Ovary (tissue), 3 donors: Measurements from ENCODE around the gene CTCFL.

Experiments
- EP300 ChIP-seq: sonication (generic); formaldehyde crosslinking; IDR thresholded peaks from one replicate; pipeline ENCODE4 v1.6.1; 2017; ENCODE audit warnings: antibody characterized with exemption
- POLR2A ChIP-seq: fragments of 450-650 bp; IDR thresholded peaks from one replicate; pipeline ENCODE4 v1.6.1; 2017; ENCODE audit warnings: antibody characterized with exemption, mild to moderate bottlenecking, moderate library complexity
- TF ChIP-seq, protein P1 (sequence below), 3 donors: fragments of 450-650 bp in 2 of 3; fragments of 200-600 bp in 1 of 3; IDR thresholded peaks; one replicate each; pipeline versions ENCODE4 v1.5.1 to v1.8.0; 2016 to 2022; ENCODE audit warnings: antibody characterized with exemption in 3 of 3, mild to moderate bottlenecking in 1 of 3
- donor health status: DM: no; HTN: no; CAD: no.

DNA sequence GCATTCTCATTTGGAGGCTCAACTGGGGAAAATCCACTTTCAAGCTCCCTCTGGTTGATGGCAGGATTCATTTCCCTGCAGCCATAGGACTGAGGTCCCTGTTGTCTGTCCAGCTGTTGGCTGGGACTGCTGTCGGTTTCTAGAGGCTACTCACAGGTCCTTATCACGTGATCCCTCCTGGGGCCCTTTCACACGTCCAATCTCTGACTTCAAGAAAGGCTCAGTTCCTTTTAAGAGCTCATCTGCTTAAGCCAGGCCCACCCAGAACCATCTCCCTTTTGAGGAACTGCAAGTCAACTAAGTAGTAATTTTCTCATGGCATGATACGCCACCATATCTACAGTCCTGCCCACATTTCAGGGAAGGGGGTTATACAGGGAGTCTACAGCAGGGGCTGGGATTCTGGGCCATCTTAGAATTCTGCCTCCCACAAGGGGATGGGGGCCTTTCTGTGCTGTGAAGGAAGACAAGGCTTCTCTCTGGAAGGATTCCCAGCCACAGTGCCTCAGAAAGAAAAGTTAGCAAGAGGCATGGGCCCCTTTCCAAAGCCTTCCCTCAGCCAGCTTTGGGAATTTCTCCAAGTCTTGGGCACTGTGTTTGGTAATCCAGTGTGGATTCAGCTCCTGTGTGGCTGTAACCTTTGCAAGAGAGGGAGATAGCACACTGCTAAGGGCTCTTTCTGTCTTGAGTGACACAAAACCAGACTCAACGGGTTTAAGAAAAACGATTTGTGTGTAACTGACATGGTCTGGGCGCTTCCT is 66.4 kb downstream of the CTCFL start:
- no peak for TF ChIP-seq POLR2A
- no peak for TF ChIP-seq EP300
- TF ChIP-seq, protein P1, sequence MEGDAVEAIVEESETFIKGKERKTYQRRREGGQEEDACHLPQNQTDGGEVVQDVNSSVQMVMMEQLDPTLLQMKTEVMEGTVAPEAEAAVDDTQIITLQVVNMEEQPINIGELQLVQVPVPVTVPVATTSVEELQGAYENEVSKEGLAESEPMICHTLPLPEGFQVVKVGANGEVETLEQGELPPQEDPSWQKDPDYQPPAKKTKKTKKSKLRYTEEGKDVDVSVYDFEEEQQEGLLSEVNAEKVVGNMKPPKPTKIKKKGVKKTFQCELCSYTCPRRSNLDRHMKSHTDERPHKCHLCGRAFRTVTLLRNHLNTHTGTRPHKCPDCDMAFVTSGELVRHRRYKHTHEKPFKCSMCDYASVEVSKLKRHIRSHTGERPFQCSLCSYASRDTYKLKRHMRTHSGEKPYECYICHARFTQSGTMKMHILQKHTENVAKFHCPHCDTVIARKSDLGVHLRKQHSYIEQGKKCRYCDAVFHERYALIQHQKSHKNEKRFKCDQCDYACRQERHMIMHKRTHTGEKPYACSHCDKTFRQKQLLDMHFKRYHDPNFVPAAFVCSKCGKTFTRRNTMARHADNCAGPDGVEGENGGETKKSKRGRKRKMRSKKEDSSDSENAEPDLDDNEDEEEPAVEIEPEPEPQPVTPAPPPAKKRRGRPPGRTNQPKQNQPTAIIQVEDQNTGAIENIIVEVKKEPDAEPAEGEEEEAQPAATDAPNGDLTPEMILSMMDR (IDR thresholded peaks at IDR 0.05), result no peak
